ENCODE data around the gene DMXL1. TPM values are rescaled to one million over a fixed set of nuclear protein-coding genes. Genes with fewer than 3 reads are reported as not detected.
A peak's percentile ranks its signal among the peaks of the same experiment; 100 is the strongest.

DMXL1 gene
- total RNA-seq, 1 experiment from 2014 or later, result 43.3 TPM

- DNase-seq, result no peak
- H3K4me3 Mint-ChIP-seq (ENCODE audit: low read depth, unreplicated experiment), result no peak overlapping the region
- intact Hi-C loops (cut with micrococcal nuclease; ENCODE audit: unreplicated experiment), result no loop called here
- no peaks in the 10 kb centered on the region for H3K27me3 Mint-ChIP-seq (ENCODE audit: unreplicated experiment)
- no TSS peak for BruUV-seq (replicated peaks)
- H3K36me3 Mint-ChIP-seq (ENCODE audit: insufficient read depth, unreplicated experiment), result peaks cover 24% of the 10 kb centered on the region
- H3K9me3 Mint-ChIP-seq (ENCODE audit: low read depth, unreplicated experiment), result peaks cover 28% of the 10 kb centered on the region
- CTCF ChIA-PET, result no interaction called here
- H3K4me1 Mint-ChIP-seq (ENCODE audit: low read depth, unreplicated experiment), result no peaks in the 10 kb centered on the region
- peak overlapping the region; percentile 29 for H3K27ac Mint-ChIP-seq (ENCODE audit: unreplicated experiment)
- no peak for TF ChIP-seq CTCF (IDR thresholded peaks at IDR 0.05; ENCODE audit: unreplicated experiment)
Measured at GRCh38 chr5:119255571-119256356, 184.9 kb downstream of the DMXL1 start.

DNA sequence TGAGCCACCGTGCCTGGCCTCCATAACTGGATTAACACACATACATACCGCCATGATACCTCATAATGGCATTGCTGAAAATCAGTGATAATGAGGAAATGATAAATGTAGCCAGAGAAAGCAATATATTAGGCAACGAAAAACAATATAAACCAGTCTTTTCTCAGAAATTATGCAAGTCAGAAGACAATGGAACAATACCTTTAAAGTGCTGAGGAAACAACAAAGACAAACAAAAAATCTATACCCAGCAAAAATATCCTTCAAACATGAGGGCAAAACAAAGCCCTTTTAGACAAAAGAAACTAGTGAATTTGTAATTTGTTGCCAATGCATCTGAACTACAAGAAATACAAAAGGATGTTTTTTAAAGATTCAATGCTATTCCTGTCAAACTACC is 186.7 kb downstream of the DMXL1 start:
- intact Hi-C loops (cut with micrococcal nuclease; ENCODE audit: unreplicated experiment), result no loop called here
- no TSS peak for BruUV-seq (replicated peaks)
- H3K9me3 Mint-ChIP-seq (ENCODE audit: low read depth, unreplicated experiment), result peaks cover 28% of the 10 kb centered on the region
- H3K4me1 Mint-ChIP-seq (ENCODE audit: low read depth, unreplicated experiment), result no peaks in the 10 kb centered on the region
- no peak overlapping the region for H3K4me3 Mint-ChIP-seq (ENCODE audit: low read depth, unreplicated experiment)
- no peaks in the 10 kb centered on the region for H3K27me3 Mint-ChIP-seq (ENCODE audit: unreplicated experiment)
- no peak for TF ChIP-seq CTCF (IDR thresholded peaks at IDR 0.05; ENCODE audit: unreplicated experiment)
- DNase-seq, result no peak
- peaks cover 24% of the 10 kb centered on the region for H3K36me3 Mint-ChIP-seq (ENCODE audit: insufficient read depth, unreplicated experiment)
- CTCF ChIA-PET, result no interaction called here
- H3K27ac Mint-ChIP-seq (ENCODE audit: unreplicated experiment), result no peak overlapping the region

DNA sequence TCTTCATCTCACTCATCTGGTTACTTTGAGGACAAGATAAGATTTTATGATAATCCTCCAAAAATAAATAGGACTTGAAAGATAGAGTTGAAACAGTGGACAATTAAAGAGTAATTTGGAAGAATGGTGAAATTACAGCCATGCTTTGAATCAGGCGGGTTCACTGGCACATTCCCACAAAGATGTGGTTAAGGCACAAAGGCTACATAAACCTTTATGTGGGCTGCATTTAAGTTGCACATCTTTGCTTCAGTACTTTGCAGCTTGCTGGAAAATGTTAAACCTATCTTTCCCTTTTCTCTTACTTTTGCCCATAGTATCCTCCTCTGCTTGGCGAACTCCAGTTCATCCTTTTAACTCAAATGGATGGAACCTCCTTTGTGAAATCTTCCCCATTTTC is 192.8 kb downstream of the DMXL1 start:
- intact Hi-C loops (cut with micrococcal nuclease; ENCODE audit: unreplicated experiment), result no loop called here
- Mint-ChIP-seq H3K4me3 (ENCODE audit: low read depth, unreplicated experiment) (no peak overlapping the region), H3K4me1 (ENCODE audit: low read depth, unreplicated experiment) (peaks cover 7% of the 10 kb centered on the region), H3K9me3 (ENCODE audit: low read depth, unreplicated experiment) (peaks cover 19% of the 10 kb centered on the region), H3K27ac (ENCODE audit: unreplicated experiment) (no peak overlapping the region), H3K36me3 (ENCODE audit: insufficient read depth, unreplicated experiment) (peaks cover 10% of the 10 kb centered on the region), H3K27me3 (ENCODE audit: unreplicated experiment) (no peaks in the 10 kb centered on the region)
- no peak for DNase-seq
- no TSS peak for BruUV-seq (replicated peaks)
- TF ChIP-seq CTCF (IDR thresholded peaks at IDR 0.05; ENCODE audit: unreplicated experiment), result no peak
- CTCF ChIA-PET, result no interaction called here

DNA sequence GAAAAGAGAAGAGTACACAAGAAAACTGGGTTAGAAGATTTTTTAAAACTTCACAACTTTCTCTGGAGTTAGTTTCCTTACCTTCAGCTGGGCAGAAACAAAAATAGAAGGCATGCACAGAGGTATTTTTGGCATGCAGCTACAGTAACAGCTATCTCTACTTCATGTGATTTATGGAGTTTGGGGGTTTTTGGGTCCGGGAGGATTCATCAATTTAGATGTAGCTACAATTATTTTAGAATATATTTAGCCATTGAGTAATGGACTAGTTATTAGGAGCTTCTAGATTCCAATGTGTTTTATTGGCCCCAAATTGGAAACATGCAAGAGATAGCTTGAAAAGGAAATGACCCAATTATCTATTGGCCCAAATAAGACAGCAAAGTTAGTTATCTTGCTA is 193.3 kb downstream of the DMXL1 start:
- BruUV-seq (replicated peaks), result no TSS peak
- H3K4me1 Mint-ChIP-seq (ENCODE audit: low read depth, unreplicated experiment), result peaks cover 7% of the 10 kb centered on the region
- H3K9me3 Mint-ChIP-seq (ENCODE audit: low read depth, unreplicated experiment), result peaks cover 16% of the 10 kb centered on the region
- no peak for DNase-seq
- H3K27me3 Mint-ChIP-seq (ENCODE audit: unreplicated experiment), result no peaks in the 10 kb centered on the region
- no peak overlapping the region for H3K4me3 Mint-ChIP-seq (ENCODE audit: low read depth, unreplicated experiment)
- no peak overlapping the region for H3K27ac Mint-ChIP-seq (ENCODE audit: unreplicated experiment)
- H3K36me3 Mint-ChIP-seq (ENCODE audit: insufficient read depth, unreplicated experiment), result peaks cover 15% of the 10 kb centered on the region
- CTCF ChIA-PET, result no interaction called here
- intact Hi-C loops (cut with micrococcal nuclease; ENCODE audit: unreplicated experiment), result no loop called here
- TF ChIP-seq CTCF (IDR thresholded peaks at IDR 0.05; ENCODE audit: unreplicated experiment), result no peak
